Measurements from ENCODE around the gene ATP4A. TPM values are rescaled to one million over a fixed set of nuclear protein-coding genes. Genes with fewer than 3 reads are reported as not detected.

ATP4A gene
- total and polyA plus RNA-seq, 9 of the 15 experiments (the other 6 are each of a cell fraction or from before 2014, with no cell fraction given), result 0.15 TPM; not detected in 8

DNA sequence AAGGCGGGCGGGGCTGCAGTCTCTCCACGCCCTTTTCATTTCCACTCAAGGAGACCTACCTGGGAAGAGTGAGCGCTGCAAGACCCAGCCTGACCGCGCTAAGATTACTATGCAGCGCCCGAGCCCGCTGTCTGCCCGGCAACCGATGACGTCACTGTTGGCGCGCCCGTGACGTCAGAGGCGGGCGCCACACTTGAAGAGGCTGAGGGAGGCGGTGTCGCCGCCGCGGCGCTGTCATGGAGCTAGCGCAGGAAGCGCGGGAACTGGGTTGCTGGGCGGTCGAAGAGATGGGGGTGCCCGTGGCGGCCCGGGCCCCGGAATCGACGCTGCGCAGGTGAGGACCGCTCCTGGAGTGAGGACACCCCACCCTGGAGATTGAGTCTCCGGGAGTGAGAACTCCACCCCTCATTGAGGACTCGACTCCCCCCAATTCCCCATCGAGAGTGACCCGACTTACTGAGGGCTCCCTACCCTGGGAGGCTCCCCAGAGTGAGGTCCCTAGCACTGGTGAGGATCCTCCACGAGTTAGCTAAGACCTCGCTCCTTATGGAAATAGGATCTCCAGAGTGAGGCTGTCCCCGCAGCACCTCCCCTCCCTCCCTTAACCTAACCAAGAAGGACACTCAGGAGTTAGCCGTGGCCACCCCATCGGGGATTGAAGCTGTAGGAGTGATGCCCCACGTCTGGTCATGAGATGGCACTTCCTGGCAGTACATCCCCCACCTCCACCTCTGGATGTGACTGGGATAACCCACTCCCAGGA is 49.3 kb upstream of the ATP4A start, which contains the start of gene HAUS5 (continued):
- TF ChIP-seq, protein P1, sequence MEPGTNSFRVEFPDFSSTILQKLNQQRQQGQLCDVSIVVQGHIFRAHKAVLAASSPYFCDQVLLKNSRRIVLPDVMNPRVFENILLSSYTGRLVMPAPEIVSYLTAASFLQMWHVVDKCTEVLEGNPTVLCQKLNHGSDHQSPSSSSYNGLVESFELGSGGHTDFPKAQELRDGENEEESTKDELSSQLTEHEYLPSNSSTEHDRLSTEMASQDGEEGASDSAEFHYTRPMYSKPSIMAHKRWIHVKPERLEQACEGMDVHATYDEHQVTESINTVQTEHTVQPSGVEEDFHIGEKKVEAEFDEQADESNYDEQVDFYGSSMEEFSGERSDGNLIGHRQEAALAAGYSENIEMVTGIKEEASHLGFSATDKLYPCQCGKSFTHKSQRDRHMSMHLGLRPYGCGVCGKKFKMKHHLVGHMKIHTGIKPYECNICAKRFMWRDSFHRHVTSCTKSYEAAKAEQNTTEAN (CRISPR knock-in tag; IDR thresholded peaks at IDR 0.05), result no peak
- no peak; the same call in 1 of the 2 replicates for TF ChIP-seq FOXP1 (CRISPR knock-in tag; IDR thresholded peaks at IDR 0.05)
- TF ChIP-seq SIN3B (IDR thresholded peaks at IDR 0.05; ENCODE audit: low read depth), result peak; percentile 89
- TF ChIP-seq MAFK (IDR thresholded peaks at IDR 0.05; ENCODE audit: low read length), result no peak
- TF ChIP-seq, protein P2, sequence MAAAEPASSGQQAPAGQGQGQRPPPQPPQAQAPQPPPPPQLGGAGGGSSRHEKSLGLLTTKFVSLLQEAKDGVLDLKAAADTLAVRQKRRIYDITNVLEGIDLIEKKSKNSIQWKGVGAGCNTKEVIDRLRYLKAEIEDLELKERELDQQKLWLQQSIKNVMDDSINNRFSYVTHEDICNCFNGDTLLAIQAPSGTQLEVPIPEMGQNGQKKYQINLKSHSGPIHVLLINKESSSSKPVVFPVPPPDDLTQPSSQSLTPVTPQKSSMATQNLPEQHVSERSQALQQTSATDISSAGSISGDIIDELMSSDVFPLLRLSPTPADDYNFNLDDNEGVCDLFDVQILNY (CRISPR knock-in tag; IDR thresholded peaks at IDR 0.05), result 0 out of 2 replicates have a peak, but pooled peaks have one; percentile 14

DNA sequence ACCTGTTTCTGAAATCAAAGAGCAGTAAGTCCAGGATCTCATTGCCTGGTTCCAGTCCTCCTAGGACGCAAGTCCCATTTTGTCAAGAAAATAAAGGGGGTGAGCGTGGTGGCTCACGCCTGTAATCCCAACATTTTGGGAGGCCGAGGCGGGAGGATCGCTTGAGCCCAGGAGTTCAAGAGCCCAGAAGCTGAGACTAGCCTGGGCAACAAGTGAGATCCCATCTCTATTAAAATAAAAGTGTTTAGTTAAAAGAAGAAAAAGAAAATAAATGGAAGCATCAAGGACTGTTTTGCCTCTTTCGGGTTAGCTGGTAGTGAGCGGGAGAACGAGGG is 48.7 kb upstream of the ATP4A start:
- Histone ChIP-seq H4K20me1 (replicated peaks; ENCODE audit: control insufficient read depth, insufficient read depth, low read length) (no peaks in the 10 kb centered on the region), H3K36me3 (ENCODE audit: control insufficient read depth, insufficient read depth, low read length) (peaks cover 24% of the 10 kb centered on the region; the same call in 2 of the 3 replicates), H2AFZ (ENCODE audit: low read depth, low read length) (peak overlapping the region; percentile 96), H3K4me3 (peak overlapping the region; percentile 85), H3K4me2 (ENCODE audit: insufficient read depth, low read length) (peak overlapping the region; percentile 98), H3K9me3 (replicated peaks; ENCODE audit: control insufficient read depth, insufficient read depth, low read depth, low read length) (peaks cover 6% of the 10 kb centered on the region; the same call in 1 of the 2 replicates), H3K27ac (ENCODE audit: extremely low read depth, low read depth, low read length) (no peak overlapping the region), H3K9me1 (ENCODE audit: control insufficient read depth, insufficient read depth, low read length) (no peaks in the 10 kb centered on the region), H3K4me1 (replicated peaks in 1 of 2; ENCODE audit: control insufficient read depth in 2 of 2, insufficient read depth in 2 of 2, low read length in 2 of 2) (peaks cover 7 to 25% of the 10 kb centered on the region in 2 experiments; a peak in 3 of 5 replicates), H3K79me2 (ENCODE audit: control insufficient read depth, insufficient read depth, low read length) (peaks cover 7% of the 10 kb centered on the region), H3K27me3 (ENCODE audit: control insufficient read depth in 2 of 2, insufficient read depth in 2 of 2, low read length in 2 of 2) (no peaks in the 10 kb centered on the region), H3K9ac (ENCODE audit: insufficient read depth in 1 of 2, low read depth in 2 of 2, low read length in 2 of 2) (peak overlapping the region in 1 of 2 experiments; percentile 97; a peak in 2 of 4 replicates)
- intact Hi-C loops (cut with micrococcal nuclease), result no loop called here
- FAIRE-seq (no peak), ATAC-seq (no peak), DNase-seq (ENCODE audit: extremely low read depth in 1 of 4, low spot score in 3 of 4) (no peak)
- TSS peak; percentile 70 for BruUV-seq (replicated peaks)
- 13% methylated on average over 9 of the region's 9 CpGs for WGBS (ENCODE audit: insufficient coverage, low coverage, missing lambda C conversion rate)
- TF ChIP-seq ZNF121 (CRISPR knock-in tag; conservative IDR thresholded peaks at IDR 0.05), result peak; percentile 71
- no peak for TF ChIP-seq RCOR1 (IDR thresholded peaks at IDR 0.05; ENCODE audit: borderline replicate concordance in 1 of 2, low read depth in 2 of 2, low read length in 2 of 2)
- TF ChIP-seq JUN (IDR thresholded peaks at IDR 0.05; ENCODE audit: borderline replicate concordance, low read depth, low read length), result no peak
- TF ChIP-seq JUN (CRISPR knock-in tag; IDR thresholded peaks at IDR 0.05; ENCODE audit: borderline replicate concordance), result 0 out of 2 replicates have a peak, but pooled peaks have one; percentile 7
- peak; percentile 29; the same call in 1 of the 2 replicates for TF ChIP-seq BCOR (IDR thresholded peaks at IDR 0.05)
- POLR2A ChIA-PET, result interaction anchor here (0.6 to 1.8 kb wide), 12 partner anchors 10 to 1626 kb away, joined by 3 to 7 read pairs (median 4); partner anchors contain the start of genes COX6B1 and ETV2
- in situ Hi-C loops (cut with MboI), result no loop called here
- CTCF ChIA-PET (ENCODE audit: low intra/inter-chr PET ratio), result no interaction called here

Data from K562 (cell line).